ENCODE results near the gene MTMR6.

Gene MTMR6

DNA sequence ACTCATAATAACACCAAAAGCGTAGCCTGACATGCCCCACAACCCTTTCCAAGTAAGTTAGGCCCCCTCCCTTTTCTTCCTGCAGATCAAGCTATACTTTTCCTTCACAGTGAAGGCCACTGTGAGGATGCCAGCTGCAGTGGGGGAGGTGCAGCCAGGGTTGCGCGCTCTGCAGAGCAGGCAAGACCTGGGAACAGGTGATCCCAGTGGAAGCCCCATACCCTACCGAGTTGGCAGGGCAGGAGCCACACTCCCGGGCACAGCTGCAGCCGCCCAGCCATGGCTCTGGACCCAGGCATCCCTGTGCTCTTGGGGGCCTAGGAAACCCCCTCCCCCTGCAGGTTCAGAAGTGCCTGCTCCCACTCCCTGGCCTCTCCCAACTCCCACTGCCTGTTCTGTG is 18.7 kb downstream of the MTMR6 start:
- no peak for DNase-seq

DNA sequence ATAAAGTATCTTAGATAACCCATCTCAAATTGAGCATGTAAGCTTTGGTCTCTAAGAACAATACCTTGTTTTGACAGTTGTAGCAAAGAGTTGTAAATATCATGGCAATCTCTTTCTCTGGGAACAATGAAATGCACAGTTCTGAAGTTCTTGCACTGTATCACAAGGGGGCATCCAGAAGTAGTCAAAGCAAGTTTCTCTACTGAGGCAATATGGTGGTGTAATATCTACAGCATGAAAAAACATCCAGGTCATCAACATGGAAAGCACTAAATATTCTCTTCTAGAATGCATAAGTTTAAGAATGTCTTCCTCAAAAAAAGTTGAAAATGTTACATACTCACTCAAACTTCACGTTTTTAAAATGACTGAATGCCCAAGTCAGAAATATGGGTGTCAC is 19.6 kb downstream of the MTMR6 start:
- DNase-seq = peak in 1 of 2 donors; percentile 32

DNA sequence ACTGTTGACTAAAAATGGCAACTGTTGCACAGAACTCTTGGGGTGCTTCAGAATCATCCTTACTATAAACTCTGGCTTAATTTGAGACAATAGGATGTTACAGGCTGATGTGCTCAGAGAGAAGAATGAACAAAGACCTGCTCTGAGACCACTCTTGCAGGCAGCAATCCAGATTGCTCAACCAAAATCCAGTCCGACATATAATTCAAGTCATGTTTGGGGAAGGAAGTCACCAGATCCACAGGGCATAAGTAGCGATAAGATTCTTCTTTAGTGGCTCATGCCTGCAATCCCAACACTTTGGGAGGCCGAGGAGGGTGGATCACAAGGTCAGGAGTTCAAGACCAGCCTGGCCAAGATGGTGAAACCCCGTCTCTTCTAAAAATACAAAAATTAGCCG is 20.6 kb downstream of the MTMR6 start:
- no peak for DNase-seq

DNA sequence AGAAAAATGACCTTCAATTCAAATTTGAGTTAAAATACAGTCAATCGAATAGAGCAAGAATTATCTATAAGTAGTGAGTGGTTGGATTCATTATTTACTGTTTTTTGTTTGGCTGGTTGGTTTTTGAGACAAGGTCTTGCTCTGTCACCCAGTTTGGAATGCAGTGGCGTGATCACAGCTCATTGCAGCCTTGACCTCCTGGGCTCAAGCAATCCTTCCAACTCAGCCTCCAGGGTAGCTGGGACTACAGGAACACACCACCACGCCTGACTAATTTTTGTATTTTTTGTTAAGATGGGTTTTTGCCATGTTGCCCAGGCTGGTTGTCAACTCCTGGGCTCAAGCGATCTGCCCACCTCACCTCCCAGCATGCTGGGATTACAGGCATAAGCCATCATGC is 25.0 kb downstream of the MTMR6 start:
- no peak for DNase-seq

DNA sequence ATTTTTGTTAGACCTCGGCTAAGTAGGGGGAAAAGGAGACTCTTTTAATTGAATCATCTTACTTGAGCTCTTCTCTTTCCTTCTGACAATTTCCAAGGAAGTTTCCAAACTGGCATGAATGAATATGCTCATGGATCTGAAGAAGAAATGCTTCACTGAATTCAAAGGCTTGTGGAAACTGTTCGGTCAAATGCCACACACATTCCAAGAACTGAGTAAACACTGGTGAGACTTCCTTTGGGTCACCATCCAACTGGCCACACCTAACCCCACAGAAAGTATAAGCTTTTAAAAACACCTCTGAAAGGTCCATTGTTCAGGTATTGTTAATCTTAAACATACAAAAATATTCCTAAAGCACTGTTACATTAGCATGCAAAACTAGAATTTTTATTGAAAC is 33.6 kb downstream of the MTMR6 start:
- no peak for DNase-seq

DNA sequence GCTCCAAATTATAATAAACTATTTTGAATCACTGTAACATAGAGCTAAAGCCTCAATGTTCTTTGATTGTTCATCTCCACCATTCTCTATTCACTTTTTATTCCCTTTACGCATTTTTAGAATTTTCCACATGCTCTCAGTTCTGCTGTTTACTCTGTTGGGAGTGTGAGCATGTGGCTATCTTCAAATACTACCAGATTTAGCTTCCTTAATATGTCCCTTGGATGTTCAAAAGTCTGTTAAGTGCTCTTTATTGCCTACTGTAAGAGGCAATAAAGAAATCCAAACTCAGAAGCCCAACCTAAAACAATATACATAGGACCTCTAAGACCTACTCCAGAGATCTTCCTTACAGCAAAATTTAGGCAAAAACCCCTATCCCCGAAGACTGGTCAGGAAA is 34.5 kb downstream of the MTMR6 start:
- DNase-seq = no peak

DNA sequence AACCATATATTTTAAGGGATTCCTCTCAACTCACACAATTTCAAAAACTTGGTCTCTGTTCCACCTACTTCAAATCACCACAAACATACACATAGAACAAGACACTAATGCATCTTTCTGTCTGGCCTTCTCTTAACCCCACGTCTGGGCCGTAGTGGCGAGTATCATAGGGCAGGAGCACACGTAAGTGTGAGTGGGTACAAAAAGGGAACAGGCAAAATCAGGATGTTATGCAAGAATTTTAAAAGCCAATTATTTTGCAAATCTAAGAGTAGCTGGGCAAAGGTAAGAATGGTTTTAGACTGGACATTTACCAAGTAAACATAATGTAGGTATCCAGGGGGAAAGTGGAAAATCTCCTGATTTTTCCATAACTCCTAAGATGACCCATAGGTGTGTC is 35.1 kb downstream of the MTMR6 start:
- no peak for DNase-seq

DNA sequence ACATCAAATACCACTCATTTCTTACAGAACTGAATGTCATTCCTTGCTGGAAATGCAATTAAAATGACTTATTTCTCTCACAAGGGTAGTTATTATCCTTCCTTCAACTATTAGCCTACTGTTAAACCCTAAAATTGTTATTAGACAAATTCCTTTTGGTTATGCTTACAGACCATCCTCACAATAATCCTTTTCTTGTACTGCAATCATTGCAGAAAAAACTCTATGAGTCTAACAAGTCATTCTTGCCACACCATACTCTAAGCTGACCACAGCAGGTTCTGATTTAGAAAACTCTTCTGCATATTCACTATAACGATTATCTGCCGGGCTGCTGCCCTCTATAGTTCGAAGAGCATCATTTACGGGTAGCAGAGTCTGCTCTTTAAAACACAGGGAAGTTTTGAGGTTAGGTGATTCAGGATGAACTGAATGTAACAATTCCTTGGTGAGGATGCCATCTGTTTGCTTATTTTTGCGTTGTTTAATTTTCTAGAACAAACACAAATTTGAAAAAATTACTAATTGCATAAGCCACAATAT is 38.2 kb downstream of the MTMR6 start:
- DNase-seq = no peak

DNA sequence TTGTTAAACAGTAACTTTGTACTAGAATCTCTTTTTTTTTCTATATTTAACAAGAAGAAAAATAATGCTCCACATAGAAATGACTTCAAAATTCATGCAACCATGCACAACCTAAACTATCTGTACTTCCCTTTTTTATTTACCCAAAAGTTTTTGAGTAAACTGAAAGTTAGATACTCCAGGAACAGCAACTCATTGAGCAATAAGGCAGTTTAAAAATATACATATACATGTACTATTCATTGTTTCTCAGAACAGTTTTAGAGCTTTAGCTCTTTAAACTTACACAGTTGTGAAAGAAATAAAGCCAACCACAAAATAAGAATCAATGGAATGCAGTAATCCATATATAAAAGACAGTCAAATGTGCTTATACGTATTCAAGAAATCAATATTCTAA is 39.2 kb downstream of the MTMR6 start:
- no peak for DNase-seq

DNA sequence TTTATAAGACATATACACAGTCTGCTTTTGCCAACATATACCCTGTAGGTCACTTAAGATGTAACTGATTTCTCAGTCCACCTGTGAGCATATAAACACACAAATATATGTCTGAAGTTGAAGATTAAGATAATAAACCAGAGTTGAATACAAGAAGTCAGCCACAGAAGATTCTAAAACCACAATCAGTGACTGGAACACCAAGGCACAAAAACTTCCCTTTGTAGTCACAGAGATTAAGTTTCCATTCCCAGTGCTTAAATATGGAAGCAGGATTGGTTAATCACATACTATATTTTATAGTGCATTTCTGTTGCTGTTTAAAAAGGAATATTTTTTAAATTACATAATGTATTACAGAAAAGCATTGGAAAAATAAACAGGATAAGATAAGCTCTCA is 39.9 kb downstream of the MTMR6 start:
- no peak for DNase-seq

DNA sequence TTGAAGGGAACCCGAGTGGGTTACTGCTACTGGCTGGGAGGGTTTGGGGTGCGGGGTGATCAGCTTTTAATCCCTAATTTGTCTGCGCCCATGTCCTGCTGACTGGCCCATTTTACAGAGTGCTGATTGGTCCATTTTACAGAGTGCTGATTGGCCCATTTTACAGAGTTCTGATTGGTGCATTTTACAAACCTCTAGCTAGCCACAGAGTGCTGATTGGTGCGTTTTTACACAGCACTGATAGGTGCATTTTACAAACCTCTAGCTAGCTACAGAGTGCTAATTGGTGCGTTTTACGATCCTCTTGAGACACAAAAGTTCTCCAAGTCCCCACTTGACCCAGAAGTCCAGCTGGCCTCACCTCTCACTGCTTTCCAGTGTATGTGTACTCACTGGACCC is 43.2 kb downstream of the MTMR6 start:
- DNase-seq = no peak

DNA sequence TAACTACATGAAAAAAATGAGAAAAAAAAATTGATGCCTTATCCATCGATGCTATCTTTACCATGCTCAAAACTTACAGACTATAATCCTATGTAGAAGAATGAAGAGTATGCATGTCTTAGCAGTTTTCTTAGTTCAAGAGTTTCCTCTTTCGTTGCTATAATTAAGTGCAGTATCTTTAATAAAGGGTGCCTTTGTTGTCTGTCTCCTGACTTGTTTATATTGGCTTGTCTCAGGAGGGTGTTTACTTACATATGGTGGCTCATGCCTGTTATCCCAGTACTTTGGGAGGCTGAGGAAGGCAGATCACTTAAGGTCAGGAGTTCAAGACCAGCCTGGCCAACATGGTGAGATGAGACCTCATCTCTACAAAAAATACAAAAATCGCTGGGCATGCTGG is 44.3 kb downstream of the MTMR6 start:
- no peak for DNase-seq

DNA sequence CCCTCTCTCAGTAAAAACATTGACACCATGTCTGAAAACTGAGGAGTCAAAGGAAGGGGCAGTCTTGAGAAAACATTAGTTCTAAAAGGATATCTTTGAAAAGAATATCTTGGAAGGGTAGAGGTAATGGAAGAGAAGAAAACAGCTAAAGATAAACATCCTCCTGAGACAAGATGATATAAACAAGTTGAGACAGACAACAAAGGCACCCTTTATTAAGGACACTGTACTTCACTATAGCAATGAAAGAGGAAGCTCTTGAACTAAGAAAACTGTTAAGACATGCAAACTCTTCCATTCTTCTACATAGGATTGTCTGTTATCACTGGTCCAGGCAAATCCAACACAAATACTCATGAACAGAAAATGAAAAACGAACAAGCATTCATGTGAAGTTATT is 46.3 kb downstream of the MTMR6 start:
- no peak for DNase-seq

DNA sequence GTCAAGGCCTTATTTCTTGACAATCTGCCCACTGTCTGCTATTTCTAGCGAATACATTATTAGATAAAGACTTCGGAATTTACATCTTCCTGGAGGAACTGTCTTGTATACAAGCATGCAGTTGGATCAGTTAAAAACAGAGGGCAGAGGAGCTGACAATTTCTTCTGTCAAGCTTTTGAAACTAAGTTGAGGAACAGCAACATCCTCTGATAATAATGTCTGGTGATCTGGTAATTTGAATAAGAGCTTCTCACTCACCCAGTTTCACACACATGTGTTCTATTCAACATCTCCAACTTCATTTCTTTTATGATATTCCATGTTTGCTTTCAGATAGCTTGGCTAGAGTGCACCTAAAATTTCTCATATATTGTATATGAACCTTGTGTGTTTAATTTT is 50.2 kb downstream of the MTMR6 start:
- DNase-seq = no peak

DNA sequence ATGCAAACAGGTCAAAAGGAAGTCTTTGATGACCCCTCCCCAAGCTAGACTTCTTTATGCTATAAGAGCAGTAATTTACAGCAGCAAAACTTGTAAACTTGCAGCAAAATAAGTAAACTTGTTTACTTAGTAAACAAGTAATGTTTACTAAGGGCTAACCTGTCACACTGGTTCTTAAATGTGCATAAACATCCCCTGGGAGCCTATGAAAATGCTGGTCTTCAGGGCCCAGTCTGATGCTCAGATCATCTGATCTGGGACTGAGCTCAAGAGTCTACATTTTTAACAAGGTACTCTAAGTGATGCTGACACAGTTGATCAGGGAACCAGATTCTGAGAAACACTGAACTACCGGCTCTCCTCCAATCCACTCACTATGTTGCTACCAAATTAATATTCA is 53.4 kb downstream of the MTMR6 start:
- no peak for DNase-seq

DNA sequence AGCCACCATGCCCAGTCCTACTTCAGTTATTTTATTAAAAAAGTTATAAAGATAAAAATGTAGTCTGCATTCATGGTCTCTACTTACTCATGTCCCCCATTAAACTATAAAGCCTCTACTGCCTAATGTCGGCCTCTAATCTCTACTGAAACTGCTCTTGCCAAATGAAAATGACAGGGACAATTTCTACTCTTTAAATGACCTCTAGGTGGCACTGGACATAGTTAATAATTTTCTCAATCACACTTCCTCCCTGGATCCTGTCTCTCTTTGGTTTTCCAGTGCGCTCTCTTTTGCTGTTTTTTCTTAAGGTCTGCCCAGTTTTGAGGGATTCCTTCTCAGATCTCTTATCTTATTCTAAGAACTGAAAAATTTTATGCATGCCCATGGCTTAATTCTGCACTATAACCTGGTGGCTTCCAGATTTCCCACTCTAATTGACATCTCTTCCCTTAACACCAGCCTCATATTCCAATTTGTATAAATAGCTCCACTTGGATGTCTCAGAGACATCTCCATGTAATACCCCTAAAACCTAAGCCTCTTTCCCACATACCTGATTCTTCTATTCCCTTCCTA is 54.3 kb downstream of the MTMR6 start:
- peak in 1 of 2 donors; percentile 43 for DNase-seq

DNA sequence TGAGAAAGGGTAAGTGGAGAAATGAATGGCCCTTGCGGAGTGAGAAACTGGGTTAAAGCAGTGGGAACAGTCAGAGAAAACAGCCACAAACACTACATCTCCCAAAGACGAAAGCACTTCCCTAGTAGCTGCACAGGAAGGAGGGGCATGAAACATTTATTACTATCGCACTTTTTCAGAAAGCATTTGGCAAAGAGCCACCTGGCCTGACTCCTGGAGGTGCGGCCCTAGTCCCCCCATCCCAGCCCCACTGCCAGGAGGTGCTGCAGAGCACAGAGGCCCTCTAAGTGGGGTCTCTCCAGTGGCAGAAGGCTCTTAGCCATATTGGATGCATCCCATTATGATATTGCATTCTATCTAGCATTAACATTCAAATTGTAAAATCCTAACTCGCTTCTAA is 55.8 kb downstream of the MTMR6 start:
- no peak for DNase-seq

DNA sequence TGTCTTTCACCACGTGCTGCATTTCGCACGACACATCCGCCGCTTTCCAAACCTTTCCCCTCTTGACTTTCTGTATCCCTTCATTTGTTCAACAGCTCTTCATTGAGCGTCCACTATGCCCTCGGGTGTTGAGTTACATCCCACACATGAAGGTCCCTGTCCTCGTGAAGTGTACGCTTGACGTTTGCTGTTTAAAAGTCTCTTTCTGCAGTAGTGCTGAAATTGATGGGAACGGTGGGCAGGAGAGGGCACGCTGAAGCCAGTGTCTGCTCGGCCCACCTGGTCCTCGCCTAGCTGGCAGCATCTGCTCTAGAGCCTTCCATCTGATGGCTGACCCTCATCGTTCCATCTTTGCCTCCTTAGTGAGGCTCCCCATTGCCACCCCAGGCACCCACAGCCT is 59.6 kb downstream of the MTMR6 start:
- no peak for DNase-seq

DNA sequence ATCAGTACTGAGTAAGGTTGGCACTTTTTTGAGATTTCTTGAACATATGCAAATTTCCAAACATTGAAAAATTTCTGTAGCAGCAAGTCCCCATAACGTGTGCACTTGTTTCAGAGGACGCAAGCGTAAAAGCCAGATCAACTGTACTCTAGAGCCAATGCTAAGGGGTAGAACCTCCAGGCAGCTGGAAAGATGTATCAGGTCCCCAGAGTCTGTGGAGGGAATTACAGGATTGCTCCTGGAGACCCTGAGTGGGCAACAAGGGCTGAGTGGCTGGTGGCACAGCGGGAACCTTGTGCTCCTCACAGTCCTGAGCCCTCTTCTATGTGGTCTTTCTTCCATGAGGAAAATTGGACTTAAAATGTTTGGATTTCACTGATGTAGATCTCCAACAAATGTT is 61.3 kb downstream of the MTMR6 start:
- no peak for DNase-seq

DNA sequence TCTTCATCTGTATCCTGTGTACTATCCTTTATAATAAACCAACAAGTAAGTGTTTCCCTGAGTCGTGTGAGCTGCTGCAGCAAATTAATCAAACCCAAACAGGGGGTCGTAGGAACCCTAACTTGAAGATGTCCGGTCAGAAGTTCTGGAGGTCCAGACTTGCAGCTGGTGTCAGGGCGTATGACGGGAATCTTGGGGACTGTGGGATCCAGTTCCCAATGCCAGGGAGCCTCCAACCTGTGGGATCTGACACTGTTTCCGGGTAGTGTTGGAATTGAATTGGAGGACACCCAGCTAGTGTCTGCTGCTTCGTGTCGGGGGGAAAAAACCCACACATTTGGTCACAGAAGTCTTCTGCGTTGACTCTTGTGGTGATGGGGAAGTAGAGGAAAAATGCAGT is 63.1 kb downstream of the MTMR6 start:
- DNase-seq = no peak

DNA sequence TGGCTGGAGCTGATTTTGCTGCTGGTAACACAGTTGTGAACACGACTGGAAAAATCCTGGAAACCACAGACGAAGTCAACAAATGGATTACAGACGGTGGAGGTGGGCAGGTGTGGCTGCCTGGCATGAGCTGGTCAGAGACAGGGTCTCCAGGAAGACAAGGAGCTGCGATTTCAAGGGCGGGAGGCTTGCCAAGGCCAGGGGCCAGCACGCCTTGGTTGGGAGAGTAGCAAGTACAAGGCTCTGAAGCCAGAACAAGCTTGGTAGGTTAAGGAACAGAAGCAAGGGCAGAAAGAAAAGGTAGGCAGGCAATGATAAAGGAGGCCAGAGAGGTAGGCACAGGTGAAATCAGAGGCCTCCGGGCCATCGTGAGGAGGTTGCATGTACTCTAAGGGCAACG is 64.5 kb downstream of the MTMR6 start:
- no peak for DNase-seq

DNA sequence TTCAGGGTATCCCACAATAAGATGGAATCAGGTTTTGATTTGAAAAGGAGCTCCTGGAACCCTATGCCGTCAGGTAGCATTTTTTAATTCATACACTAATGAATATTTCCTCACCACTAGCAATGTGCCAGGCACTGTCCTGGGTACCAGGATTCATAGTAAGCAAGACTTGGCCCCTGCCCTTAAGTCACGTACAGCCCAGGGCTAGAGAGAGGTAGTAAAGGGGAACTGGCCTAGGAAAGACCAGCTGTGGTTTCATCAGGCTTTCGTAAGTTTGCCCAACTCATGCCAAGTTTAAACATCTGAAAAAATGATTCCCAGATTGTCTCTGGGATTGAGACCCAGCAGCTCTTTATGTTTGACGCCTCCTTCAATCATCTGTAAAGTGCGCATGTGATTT is 69.3 kb downstream of the MTMR6 start:
- DNase-seq = no peak

DNA sequence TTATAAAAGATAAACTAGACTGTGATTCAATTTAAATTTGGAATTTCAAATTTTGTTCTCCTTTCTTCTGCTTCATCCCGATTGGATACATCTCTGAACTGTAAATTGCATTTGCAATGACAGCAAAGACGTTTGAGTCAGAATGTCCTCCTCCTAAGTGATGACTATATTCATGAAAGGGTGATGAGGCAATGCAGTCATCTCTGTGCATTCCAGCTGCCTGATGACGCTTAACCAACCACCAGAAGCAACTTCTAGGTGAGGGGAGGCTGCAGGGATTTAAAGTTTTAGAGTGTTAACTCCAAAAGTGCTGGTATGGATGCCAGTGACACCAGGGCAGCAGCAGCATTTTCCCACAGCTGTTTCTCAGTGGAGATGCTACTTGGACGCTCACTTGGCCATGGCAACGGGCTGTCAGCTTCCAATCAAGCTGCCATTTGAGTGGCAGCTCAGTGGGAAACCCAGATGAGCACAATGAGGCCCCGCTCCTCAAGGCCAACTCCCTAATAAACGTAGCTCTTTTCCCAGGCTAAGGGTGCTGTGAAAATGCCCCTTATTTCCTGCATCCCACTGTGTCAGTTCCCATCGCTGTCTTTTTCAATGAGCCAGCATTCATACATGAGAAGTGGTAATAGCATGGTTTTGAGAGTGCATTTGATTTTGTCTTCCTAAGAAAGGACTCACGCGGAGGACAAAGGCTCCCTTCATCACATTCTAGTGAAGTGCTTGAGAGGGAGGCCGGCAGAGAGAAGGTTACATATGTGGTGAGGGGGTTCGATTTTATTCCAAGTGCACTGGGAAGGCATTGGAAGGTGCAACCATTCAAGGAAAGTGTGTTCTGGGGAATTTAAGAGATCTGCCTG is 70.0 kb downstream of the MTMR6 start:
- DNase-seq = no peak

DNA sequence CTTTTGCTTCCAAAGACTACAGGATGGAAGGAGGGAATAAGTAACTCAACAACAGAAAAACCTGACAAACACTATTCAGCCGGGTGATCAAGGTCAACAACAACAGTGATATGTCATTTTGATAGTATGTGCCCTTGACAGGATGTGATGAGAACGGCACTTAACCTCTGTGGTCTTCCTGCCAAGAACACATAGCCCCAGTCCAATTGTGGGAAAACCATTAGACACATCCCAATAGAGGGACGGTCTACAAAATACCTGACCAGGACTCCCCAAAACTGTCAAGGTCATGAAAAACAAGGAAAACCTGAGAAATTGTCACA is 72.1 kb downstream of the MTMR6 start:
- no peak for DNase-seq

Measured in CD4-positive, alpha-beta T cell treated with Interleukin-4 for 1 hour (primary cell).